NCI-H510A (cell line): Measurements from ENCODE around the gene AMDHD2.
"Not testable (repeated sequence)": the region's sequence is repeated elsewhere in the genome, so short reads cannot be mapped to it uniquely, and the experiment has no call there.

Experiments used
- DNase-seq: peaks from one replicate; lab custom pipeline; 2025; lab: John Stamatoyannopoulos, UW

Gene AMDHD2

DNA sequence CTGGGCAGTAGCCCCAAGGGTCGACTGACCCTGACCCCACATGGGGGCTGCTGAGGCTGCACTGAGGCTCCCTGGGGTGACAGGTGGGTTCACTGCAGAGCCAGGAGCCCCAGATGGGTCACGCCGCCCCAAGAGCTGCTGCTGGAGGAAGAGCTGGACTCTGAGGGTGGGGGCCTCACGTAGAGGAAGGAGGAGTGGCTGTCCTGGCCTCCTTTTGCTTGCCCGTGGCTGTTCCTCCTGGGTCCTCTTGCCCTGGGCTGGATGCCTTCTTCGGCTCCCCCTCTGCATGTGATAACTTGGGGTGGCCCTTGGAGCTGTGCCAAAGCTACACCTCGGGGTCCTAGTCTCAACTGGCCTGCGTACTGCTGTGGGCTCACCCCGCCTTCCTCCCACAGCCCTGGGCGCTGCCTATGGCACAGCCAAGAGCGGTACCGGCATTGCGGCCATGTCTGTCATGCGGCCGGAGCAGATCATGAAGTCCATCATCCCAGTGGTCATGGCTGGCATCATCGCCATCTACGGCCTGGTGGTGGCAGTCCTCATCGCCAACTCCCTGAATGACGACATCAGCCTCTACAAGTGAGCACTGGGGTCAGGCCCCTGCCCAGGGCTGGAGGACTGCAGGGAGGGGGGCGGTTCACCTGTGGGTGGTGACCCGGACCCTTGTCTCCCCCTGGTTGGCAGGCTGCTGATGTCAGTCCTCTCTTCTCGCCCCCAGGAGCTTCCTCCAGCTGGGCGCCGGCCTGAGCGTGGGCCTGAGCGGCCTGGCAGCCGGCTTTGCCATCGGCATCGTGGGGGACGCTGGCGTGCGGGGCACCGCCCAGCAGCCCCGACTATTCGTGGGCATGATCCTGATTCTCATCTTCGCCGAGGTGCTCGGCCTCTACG is 1.1 kb upstream of the AMDHD2 start:
- DNase-seq = no peak

DNA sequence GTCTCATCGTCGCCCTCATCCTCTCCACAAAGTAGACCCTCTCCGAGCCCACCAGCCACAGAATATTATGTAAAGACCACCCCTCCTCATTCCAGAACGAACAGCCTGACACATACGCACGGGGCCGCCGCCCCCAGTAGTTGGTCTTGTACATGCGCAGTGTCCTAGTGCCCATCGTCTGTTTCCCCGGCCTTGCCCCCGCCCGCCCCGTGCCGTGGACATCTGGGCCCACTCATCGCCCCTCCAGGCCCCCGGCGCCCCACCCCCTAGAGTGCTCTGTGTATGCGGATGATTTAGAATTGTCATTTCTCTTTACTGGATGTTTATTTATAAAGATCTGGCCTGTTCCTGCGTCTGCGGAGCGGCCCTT is 475 bp upstream of the AMDHD2 start:
- no peak for DNase-seq

DNA sequence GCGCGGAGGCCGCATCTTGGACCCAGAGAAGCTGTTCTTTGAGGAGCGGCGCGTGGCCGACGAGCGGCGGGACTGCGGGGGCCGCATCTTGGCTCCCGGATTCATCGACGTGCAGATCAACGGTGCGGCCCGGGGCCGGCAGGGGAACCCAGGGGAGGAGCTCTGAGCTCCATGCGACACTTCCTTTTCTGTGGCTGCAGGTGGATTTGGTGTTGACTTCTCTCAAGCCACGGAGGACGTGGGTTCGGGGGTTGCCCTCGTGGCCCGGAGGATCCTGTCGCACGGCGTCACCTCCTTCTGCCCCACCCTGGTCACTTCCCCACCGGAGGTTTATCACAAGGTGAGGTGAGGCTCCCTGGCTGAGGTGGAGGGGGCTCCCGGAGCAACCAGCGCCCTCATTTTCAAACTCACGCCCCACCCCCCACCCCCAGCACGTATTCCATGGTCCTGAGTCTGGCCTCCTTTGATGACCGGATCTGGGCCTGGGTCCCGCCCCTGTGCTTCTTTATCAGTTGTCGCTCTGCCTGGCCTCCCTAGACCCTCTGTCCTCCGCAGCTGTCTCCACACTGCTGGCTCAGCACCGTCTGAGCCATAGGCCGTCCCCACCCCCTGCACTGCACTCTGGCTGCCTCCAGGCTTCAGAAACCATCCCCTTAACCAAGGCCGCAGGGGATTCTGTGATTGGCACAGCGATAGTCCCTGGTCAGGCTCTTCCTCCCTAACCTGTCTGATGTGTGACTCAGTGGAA is 787 bp downstream of the AMDHD2 start:
- no peak for DNase-seq

DNA sequence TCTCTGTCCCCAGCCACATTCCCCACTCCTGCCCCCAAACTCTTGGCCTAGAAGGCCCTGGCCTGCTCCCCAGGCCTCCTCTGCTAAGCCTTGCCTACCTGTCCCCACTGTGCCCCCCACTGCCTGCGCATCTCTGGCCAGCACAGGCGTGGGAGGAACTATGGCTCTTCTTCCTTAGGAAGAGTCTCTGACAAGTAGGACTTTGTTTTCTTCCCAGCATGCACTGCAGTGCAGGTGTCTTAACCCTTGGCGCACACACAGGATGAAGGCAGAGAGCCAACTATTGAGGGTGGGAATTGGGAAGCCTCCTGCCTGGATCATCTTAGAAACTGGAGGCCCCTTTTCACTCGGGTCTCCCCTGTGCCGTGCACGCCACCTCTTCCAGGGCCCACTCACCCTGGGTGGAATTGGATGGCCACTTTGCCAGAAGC is 3.6 kb downstream of the AMDHD2 start:
- DNase-seq = no peak

GRCh38 chr16:2524339-2524938 is 4.3 kb downstream of the AMDHD2 start:
- no peak for DNase-seq

GRCh38 chr16:2526135-2526534 is 6.0 kb downstream of the AMDHD2 start:
- DNase-seq = no peak

- no peak for DNase-seq
Measured at GRCh38 chr16:2527071-2527783, 7.1 kb downstream of the AMDHD2 start.

DNA sequence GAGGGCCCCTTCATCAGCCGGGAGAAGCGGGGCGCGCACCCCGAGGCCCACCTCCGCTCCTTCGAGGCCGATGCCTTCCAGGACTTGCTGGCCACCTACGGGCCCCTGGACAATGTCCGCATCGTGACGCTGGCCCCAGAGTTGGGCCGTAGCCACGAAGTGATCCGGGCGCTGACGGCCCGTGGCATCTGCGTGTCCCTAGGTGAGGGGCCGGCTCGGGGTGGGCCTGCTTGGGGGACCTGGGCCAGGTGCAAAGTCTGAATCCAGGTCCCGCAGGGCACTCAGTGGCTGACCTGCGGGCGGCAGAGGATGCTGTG is 7.6 kb downstream of the AMDHD2 start:
- DNase-seq = no peak

DNA sequence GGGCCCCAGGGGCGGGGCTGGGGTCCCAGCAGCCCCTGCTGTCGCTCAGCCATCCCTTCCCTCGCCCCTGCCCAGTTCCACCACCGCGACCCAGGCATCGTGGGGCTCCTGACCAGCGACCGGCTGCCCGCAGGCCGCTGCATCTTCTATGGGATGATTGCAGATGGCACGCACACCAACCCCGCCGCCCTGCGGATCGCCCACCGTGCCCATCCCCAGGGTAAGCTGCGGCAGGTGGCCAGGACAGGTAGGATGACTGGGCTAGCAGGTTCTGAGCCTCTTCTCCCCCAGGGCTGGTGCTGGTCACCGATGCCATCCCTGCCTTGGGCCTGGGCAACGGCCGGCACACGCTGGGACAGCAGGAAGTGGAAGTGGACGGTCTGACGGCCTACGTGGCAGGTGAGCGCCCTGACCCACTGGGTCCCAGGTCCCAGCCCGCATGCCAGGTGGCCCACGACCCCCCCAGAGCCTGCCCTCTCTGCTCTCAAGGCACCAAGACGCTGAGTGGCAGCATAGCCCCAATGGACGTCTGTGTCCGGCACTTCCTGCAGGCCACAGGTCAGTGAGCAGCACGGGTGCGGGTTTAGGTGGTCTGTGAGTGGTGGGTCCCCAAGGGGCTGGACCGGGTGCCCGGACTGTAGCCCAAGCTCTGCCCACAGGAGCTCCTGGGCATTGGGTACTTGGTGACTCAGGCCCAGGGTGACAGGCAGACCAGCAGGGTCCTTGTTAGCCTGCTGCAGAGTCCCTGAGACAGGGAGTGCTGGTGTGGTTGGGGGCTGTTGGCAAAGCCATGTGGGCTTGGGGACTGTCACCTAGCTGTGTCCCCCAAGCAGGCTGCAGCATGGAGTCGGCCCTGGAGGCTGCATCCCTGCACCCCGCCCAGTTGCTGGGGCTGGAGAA is 8.2 kb downstream of the AMDHD2 start:
- no peak for DNase-seq

DNA sequence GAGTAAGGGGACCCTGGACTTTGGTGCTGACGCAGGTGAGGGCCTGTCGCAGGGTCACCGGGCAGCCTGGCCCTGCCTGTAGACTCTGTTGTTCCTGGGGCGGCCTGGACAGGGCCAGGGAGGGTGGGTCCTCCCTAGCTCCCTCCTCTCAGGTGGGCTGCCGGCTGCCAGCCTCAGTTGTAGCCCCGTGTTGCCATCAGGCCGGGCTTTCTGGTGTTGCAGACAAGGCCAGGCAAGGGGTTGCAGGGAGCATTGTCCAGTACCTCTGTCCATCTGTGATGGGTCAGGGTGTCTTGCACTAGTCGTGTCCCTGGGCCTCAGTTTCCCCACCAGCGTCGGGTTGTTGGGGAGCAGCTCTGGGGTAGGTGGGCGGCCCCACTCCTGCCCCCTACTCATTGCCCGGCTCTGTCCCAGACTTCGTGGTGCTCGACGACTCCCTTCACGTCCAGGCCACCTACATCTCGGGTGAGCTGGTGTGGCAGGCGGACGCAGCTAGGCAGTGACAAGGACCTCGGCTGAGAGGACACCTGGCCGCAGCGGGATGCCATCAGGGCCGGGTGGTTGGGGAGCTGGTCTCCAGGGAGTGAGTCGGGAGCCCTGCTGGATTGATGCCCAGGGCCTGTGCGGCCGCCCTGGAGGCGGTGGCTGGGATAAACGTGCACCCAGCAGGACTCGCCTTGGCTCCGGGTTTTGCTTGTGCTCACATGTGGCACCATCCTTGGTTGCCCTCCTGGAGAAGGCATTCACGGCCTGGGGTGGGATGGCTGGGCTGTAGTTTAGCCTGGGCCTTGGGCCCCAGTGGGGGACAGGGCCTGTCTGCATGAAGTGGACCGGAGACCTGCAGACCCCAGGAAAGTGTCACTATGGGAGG is 9.1 kb downstream of the AMDHD2 start:
- no peak for DNase-seq

- DNase-seq = no peak
Measured at GRCh38 chr16:2529961-2530628, 9.9 kb downstream of the AMDHD2 start.

DNA sequence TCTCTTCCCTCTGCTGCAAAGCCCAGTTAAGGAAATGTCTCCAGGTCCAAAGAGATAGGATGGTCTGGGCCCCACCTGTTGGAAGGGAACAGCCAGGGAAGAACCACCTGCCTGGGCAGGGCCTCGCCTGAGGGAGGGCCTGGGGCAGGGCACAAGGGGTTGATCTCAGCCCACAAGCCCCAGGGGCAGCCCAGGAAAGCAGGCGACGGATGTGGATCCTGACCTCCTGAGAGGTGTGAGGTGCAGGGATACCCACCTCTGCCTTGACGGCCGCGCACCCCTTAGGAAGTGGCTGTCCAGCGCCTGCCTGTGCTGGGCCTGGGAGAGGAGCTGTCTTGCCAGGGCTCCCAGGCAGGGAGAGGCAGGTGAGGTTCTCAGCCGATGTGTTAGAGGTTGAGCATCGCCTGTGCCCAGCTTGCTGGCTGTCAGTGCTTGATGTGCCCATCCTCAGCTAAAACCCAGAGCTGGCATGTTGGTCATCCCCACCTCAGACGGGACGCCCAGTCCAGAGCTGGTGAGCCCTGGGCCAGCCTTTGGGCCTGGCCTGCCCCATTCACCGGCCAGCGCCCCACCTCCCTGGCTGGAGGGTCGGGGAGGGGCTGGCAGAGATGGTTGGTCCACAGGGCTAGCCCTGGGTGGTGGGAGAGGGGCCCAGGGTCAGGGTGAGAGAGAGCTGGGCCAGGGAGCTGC is 10.6 kb downstream of the AMDHD2 start:
- DNase-seq = no peak

GRCh38 chr16:2531371-2531695 is 11.2 kb downstream of the AMDHD2 start, which contains the start of gene CEMP1:
Gene CEMP1 (minus strand): TSS chr16:2531408. CDS start chr16:2531073, 335 bp downstream.
- DNase-seq = no peak

GRCh38 chr16:2531696-2532493 is 11.7 kb downstream of the AMDHD2 start:
- peak; percentile 89 for DNase-seq

- no peak for DNase-seq
Measured at GRCh38 chr16:2532494-2533141, 12.4 kb downstream of the AMDHD2 start.

DNA sequence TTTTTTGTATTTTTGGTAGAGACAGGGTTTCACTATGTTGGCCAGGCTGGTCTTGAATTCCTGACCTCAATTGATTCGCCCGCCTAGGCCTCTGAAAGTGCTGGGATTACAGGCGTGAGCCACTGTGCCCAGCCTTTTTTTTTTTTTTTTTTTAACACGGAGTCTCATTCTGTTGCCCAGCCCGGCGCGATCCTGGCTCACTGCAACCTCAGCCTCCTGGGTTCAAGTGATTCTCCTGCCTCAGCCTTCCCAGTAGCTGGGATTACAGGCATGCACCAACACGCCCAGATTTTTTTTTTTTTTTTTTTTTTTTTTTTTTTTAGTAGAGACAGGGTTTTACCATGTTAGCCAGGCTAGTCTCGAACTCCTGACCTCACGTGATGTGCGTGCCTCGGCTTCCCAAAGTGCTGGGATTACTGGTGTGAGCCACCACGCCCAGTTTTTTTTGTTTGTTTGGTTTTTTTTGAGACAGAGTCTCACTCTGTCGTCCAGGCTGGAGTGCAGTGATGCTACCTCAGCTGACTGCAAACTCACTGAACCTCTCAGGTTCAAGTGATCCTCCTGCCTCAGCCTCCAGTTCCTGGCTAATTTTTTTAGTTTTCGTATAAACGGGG is 13.1 kb downstream of the AMDHD2 start:
- DNase-seq = not testable (repeated sequence)

GRCh38 chr16:2533912-2534311 is 13.7 kb downstream of the AMDHD2 start:
- DNase-seq = no peak
